ENCODE data around the gene ZSCAN16.

- TF ChIP-seq CTCF (IDR thresholded peaks at IDR 0.05 in 8 of 11, conservative IDR thresholded peaks at IDR 0.05 in 3 of 11) (no peak), POLR2A (IDR thresholded peaks at IDR 0.05) (no peak), POLR2AphosphoS5 (IDR thresholded peaks at IDR 0.05) (no peak)
Observed at GRCh38 chr6:28167068-28167467, 42.7 kb downstream of the ZSCAN16 start.

All from spleen (tissue), 7 donors.